ENCODE data around the gene FAAP100. TPM values are rescaled to one million over a fixed set of nuclear protein-coding genes. Genes with fewer than 3 reads are reported as not detected.

Gene FAAP100
- polyA plus RNA-seq, 1 donor (not counting 4 experiments of a cell fraction or from before 2014, with no cell fraction given) = 3.8 TPM

- Histone ChIP-seq H3K9ac (ENCODE audit: control insufficient read depth, extremely low read depth, insufficient read depth, low read length) (no peak overlapping the region), H3K9me1 (ENCODE audit: control insufficient read depth, extremely low read depth, insufficient read depth, low read length) (no peaks in the 10 kb centered on the region)
Measured at GRCh38 chr17:81550285-81550684, 1.9 kb downstream of the FAAP100 start.

GRCh38 chr17:81549826-81550225, 2.3 kb downstream of the FAAP100 start:
- Histone ChIP-seq H3K27ac (ENCODE audit: control insufficient read depth, insufficient read depth, low read length) (no peak overlapping the region), H2AFZ (ENCODE audit: control insufficient read depth, low read length) (no peak overlapping the region), H3K4me1 (ENCODE audit: control insufficient read depth, extremely low read depth, insufficient read depth, low read length) (peaks cover 20% of the 10 kb centered on the region), H3K9me3 (ENCODE audit: control insufficient read depth, low read depth, low read length) (no peaks in the 10 kb centered on the region), H4K20me1 (ENCODE audit: control insufficient read depth, extremely low read depth, insufficient read depth, low read length) (no peaks in the 10 kb centered on the region), H3K9ac (ENCODE audit: control insufficient read depth, extremely low read depth, insufficient read depth, low read length) (no peak overlapping the region), H3K79me2 (ENCODE audit: control insufficient read depth, insufficient read depth, low read length) (peaks cover 24% of the 10 kb centered on the region), H3K27me3 (ENCODE audit: control insufficient read depth, extremely low read depth, insufficient read depth, low read length) (no peaks in the 10 kb centered on the region), H3K36me3 (ENCODE audit: control insufficient read depth in 2 of 2, extremely low read depth in 1 of 2, insufficient read depth in 2 of 2, low read length in 2 of 2) (peaks cover 22 to 25% of the 10 kb centered on the region in 2 experiments), H3K4me2 (ENCODE audit: control insufficient read depth, extremely low read depth, insufficient read depth, low read depth, low read length) (no peak overlapping the region), H3K9me1 (ENCODE audit: control insufficient read depth, extremely low read depth, insufficient read depth, low read length) (no peaks in the 10 kb centered on the region), H3K4me3 (ENCODE audit: control insufficient read depth in 2 of 3, extremely low read depth in 1 of 3, insufficient read depth in 2 of 3, low read depth in 1 of 3, low read length in 3 of 3) (no peak overlapping the region)
- FAIRE-seq (no peak), DNase-seq (ENCODE audit: low read depth, low spot score) (no peak)
- dilution Hi-C loops (cut with MboI; ENCODE audit: extremely low pct_ligation_motif_present, low sequenced_read_pairs) = no loop called here
- TF ChIP-seq CTCF (optimal IDR thresholded peaks at IDR 0.05 in 1 of 3, IDR thresholded peaks at IDR 0.05 in 1 of 3, conservative IDR thresholded peaks at IDR 0.05 in 1 of 3; ENCODE audit: extremely low read depth in 1 of 3, insufficient read depth in 2 of 3, low read length in 3 of 3) (no peak), EZH2 (IDR thresholded peaks at IDR 0.05; ENCODE audit: low read length) (no peak)

More at GRCh38 chr17:81550285-81550684, 1.9 kb downstream of the FAAP100 start:
- FAIRE-seq = no peak
- Histone ChIP-seq H2AFZ (ENCODE audit: control insufficient read depth, low read length) (no peak overlapping the region), H3K4me2 (ENCODE audit: control insufficient read depth, extremely low read depth, insufficient read depth, low read depth, low read length) (no peak overlapping the region), H3K79me2 (ENCODE audit: control insufficient read depth, insufficient read depth, low read length) (peaks cover 24% of the 10 kb centered on the region), H3K27ac (ENCODE audit: control insufficient read depth, insufficient read depth, low read length) (no peak overlapping the region), H3K4me1 (ENCODE audit: control insufficient read depth, extremely low read depth, insufficient read depth, low read length) (peaks cover 20% of the 10 kb centered on the region), H3K4me3 (ENCODE audit: control insufficient read depth in 2 of 3, extremely low read depth in 1 of 3, insufficient read depth in 2 of 3, low read depth in 1 of 3, low read length in 3 of 3) (no peak overlapping the region), H4K20me1 (ENCODE audit: control insufficient read depth, extremely low read depth, insufficient read depth, low read length) (no peaks in the 10 kb centered on the region), H3K9me3 (ENCODE audit: control insufficient read depth, low read depth, low read length) (no peaks in the 10 kb centered on the region), H3K36me3 (ENCODE audit: control insufficient read depth in 2 of 2, extremely low read depth in 1 of 2, insufficient read depth in 2 of 2, low read length in 2 of 2) (peaks cover 22 to 25% of the 10 kb centered on the region in 2 experiments), H3K27me3 (ENCODE audit: control insufficient read depth, extremely low read depth, insufficient read depth, low read length) (no peaks in the 10 kb centered on the region)
- no peak for TF ChIP-seq CTCF (optimal IDR thresholded peaks at IDR 0.05 in 1 of 3, IDR thresholded peaks at IDR 0.05 in 1 of 3, conservative IDR thresholded peaks at IDR 0.05 in 1 of 3; ENCODE audit: extremely low read depth in 1 of 3, insufficient read depth in 2 of 3, low read length in 3 of 3)
- no peak for TF ChIP-seq EZH2 (IDR thresholded peaks at IDR 0.05; ENCODE audit: low read length)
- no peak for DNase-seq (ENCODE audit: low read depth, low spot score)
- dilution Hi-C loops (cut with MboI; ENCODE audit: extremely low pct_ligation_motif_present, low sequenced_read_pairs) = no loop called here
